HG02798 (cell line): ENCODE results near the gene NDUFAF8.
A peak's percentile ranks its signal among the peaks of the same experiment; 100 is the strongest.

Source experiments
- ATAC-seq: cut with Tn5 transposase; IDR thresholded peaks from one replicate; pipeline ENCODE4 v1.9.1; 2021; ENCODE audit warnings: mild to moderate bottlenecking; ENCODE audit not compliant: unreplicated experiment, poor library complexity

The NDUFAF8 gene

GRCh38 chr17:81238815-81239713 lies at the start of gene NDUFAF8, which contains the start of gene TEPSIN:
Gene NDUFAF8 (plus strand): TSS chr17:81239318. CDS start chr17:81239364, 46 bp downstream.
Gene TEPSIN (minus strand): TSS chr17:81239055. CDS start chr17:81239033, 22 bp downstream.
- peak; percentile 95 for ATAC-seq

- ATAC-seq = no peak
Observed at GRCh38 chr17:81189670-81190530, 49.2 kb upstream of the NDUFAF8 start.

GRCh38 chr17:81190591-81190990 lies 48.5 kb upstream of the NDUFAF8 start:
- ATAC-seq = no peak

- ATAC-seq = no peak
Observed at GRCh38 chr17:81191116-81191515, 48.0 kb upstream of the NDUFAF8 start.

- no peak for ATAC-seq
Observed at GRCh38 chr17:81191646-81192045, 47.5 kb upstream of the NDUFAF8 start.

- no peak for ATAC-seq
Observed at GRCh38 chr17:81192386-81193050, 46.6 kb upstream of the NDUFAF8 start.

GRCh38 chr17:81193051-81193410 lies 46.1 kb upstream of the NDUFAF8 start:
- no peak for ATAC-seq

GRCh38 chr17:81193470-81194224 lies 45.5 kb upstream of the NDUFAF8 start:
- ATAC-seq = no peak

- ATAC-seq = no peak
Observed at GRCh38 chr17:81194225-81194760, 44.8 kb upstream of the NDUFAF8 start.

- ATAC-seq = no peak
Observed at GRCh38 chr17:81194941-81195901, 43.9 kb upstream of the NDUFAF8 start.

GRCh38 chr17:81195941-81196495 lies 43.1 kb upstream of the NDUFAF8 start:
- no peak for ATAC-seq

GRCh38 chr17:81196505-81197408 lies 42.4 kb upstream of the NDUFAF8 start:
- ATAC-seq = no peak

GRCh38 chr17:81197409-81197795 lies 41.7 kb upstream of the NDUFAF8 start:
- no peak for ATAC-seq

GRCh38 chr17:81197831-81198490 lies 41.2 kb upstream of the NDUFAF8 start:
- ATAC-seq = no peak

- ATAC-seq = no peak
Observed at GRCh38 chr17:81198826-81199481, 40.2 kb upstream of the NDUFAF8 start.

- ATAC-seq = no peak
Observed at GRCh38 chr17:81199482-81199830, 39.7 kb upstream of the NDUFAF8 start.
